CD4-positive, alpha-beta T cell treated with Interleukin-1 beta for 1 hour (primary cell): ENCODE results near the gene PRKCG.
A peak's percentile ranks its signal among the peaks of the same experiment; 100 is the strongest.
"Not testable (repeated sequence)": the region's sequence is repeated elsewhere in the genome, so short reads cannot be mapped to it uniquely, and the experiment has no call there.

Experiments used
- DNase-seq, 2 donors: peaks; one replicate each; pipeline ENCODE4 v3.0.0-alpha.2; 2020 to 2022

Gene PRKCG

GRCh38 chr19:53881482-53882390 is at the start of gene PRKCG:
Gene PRKCG, plus strand, starts transcription at chr19:53882197. Its CDS starts 298 bp downstream, at chr19:53882495.
- peak; percentile 71 to 72 for DNase-seq

GRCh38 chr19:53832861-53833260 is 49.1 kb upstream of the PRKCG start:
- not testable (repeated sequence) for DNase-seq

- DNase-seq, result not testable (repeated sequence)
Observed at GRCh38 chr19:53838446-53838845, 43.6 kb upstream of the PRKCG start.

GRCh38 chr19:53840241-53840640 is 41.8 kb upstream of the PRKCG start:
- DNase-seq, result not testable (repeated sequence)

GRCh38 chr19:53840914-53841313 is 41.1 kb upstream of the PRKCG start:
- peak in 1 of 2 donors; percentile 39 for DNase-seq

- peak in 1 of 2 donors; percentile 58 for DNase-seq
Observed at GRCh38 chr19:53844849-53845246, 37.1 kb upstream of the PRKCG start.

GRCh38 chr19:53847555-53847954 is 34.4 kb upstream of the PRKCG start:
- DNase-seq, result no peak

- DNase-seq, result peak in 1 of 2 donors; percentile 33
Observed at GRCh38 chr19:53849237-53849676, 32.7 kb upstream of the PRKCG start.

- no peak for DNase-seq
Observed at GRCh38 chr19:53853707-53854106, 28.3 kb upstream of the PRKCG start.

GRCh38 chr19:53864308-53864836 is 17.6 kb upstream of the PRKCG start:
- no peak for DNase-seq

GRCh38 chr19:53865523-53865917 is 16.5 kb upstream of the PRKCG start:
- DNase-seq, result peak; percentile 18 to 21

- peak; percentile 85 to 88 for DNase-seq
Observed at GRCh38 chr19:53865918-53866864, 15.8 kb upstream of the PRKCG start.

- no peak for DNase-seq
Observed at GRCh38 chr19:53866865-53867224, 15.2 kb upstream of the PRKCG start.

- peak; percentile 100 for DNase-seq
Observed at GRCh38 chr19:53867225-53868090, 14.5 kb upstream of the PRKCG start, which contains the start of gene MYADM. Gene MYADM, plus strand, starts transcription at chr19:53867883. Its CDS starts 5,647 bp downstream, at chr19:53873530.

- DNase-seq, result peak; percentile 62 to 67
Observed at GRCh38 chr19:53868091-53868891, 13.7 kb upstream of the PRKCG start.

- DNase-seq, result peak; percentile 94 to 95
Observed at GRCh38 chr19:53868892-53869804, 12.8 kb upstream of the PRKCG start.

GRCh38 chr19:53869805-53870484 is 12.1 kb upstream of the PRKCG start:
- DNase-seq, result not testable (repeated sequence)

GRCh38 chr19:53870485-53870844 is 11.5 kb upstream of the PRKCG start:
- peak; percentile 45 to 68 for DNase-seq

- peak; percentile 44 to 56 for DNase-seq
Observed at GRCh38 chr19:53871454-53871853, 10.5 kb upstream of the PRKCG start.
